Measurements from ENCODE around the gene EFHC1.
A peak's percentile ranks its signal among the peaks of the same experiment; 100 is the strongest.
"Not testable (repeated sequence)": the region's sequence is repeated elsewhere in the genome, so short reads cannot be mapped to it uniquely, and the experiment has no call there.

EFHC1 gene

GRCh38 chr6:52419809-52420667 is at the start of gene EFHC1:
Gene EFHC1, plus strand, starts transcription at chr6:52420342. Its CDS starts 69 bp downstream, at chr6:52420411.
- peak; percentile 99 to 100 (median 99) for DNase-seq

GRCh38 chr6:52371656-52372191 is 48.4 kb upstream of the EFHC1 start:
- no peak for DNase-seq

- DNase-seq: no peak
These were observed 46.9 kb upstream of the EFHC1 start for GRCh38 chr6:52373151-52373690.

- no peak for DNase-seq
These were observed 45.9 kb upstream of the EFHC1 start for GRCh38 chr6:52374247-52374646.

GRCh38 chr6:52375780-52376556 is 44.2 kb upstream of the EFHC1 start:
- no peak for DNase-seq

- no peak for DNase-seq
These were observed 43.4 kb upstream of the EFHC1 start for GRCh38 chr6:52376763-52377162.

GRCh38 chr6:52377538-52378221 is 42.5 kb upstream of the EFHC1 start:
- peak; percentile 39 to 67 (median 64) for DNase-seq

- no peak for DNase-seq
These were observed 38.9 kb upstream of the EFHC1 start for GRCh38 chr6:52381249-52381648.

- DNase-seq: no peak
These were observed 35.9 kb upstream of the EFHC1 start for GRCh38 chr6:52384145-52384766.

GRCh38 chr6:52385074-52385473 is 35.1 kb upstream of the EFHC1 start:
- peak in 1 of 3 donors; percentile 15 for DNase-seq

- not testable (repeated sequence) for DNase-seq
These were observed 32.0 kb upstream of the EFHC1 start for GRCh38 chr6:52388119-52388518.

GRCh38 chr6:52388790-52389189 is 31.4 kb upstream of the EFHC1 start:
- no peak for DNase-seq

- no peak for DNase-seq
These were observed 30.9 kb upstream of the EFHC1 start for GRCh38 chr6:52389264-52389625.

- no peak for DNase-seq
These were observed 30.3 kb upstream of the EFHC1 start for GRCh38 chr6:52389626-52390360.

GRCh38 chr6:52390361-52390727 is 29.8 kb upstream of the EFHC1 start:
- DNase-seq: peak in 2 of 3 donors; percentile 10 to 16

- DNase-seq: no peak
These were observed 28.5 kb upstream of the EFHC1 start for GRCh38 chr6:52391599-52391998.

- peak; percentile 18 to 38 (median 37) for DNase-seq
These were observed 27.2 kb upstream of the EFHC1 start for GRCh38 chr6:52392944-52393343.

- no peak for DNase-seq
These were observed 26.4 kb upstream of the EFHC1 start for GRCh38 chr6:52393780-52394179.

- no peak for DNase-seq
These were observed 25.9 kb upstream of the EFHC1 start for GRCh38 chr6:52394251-52394666.

GRCh38 chr6:52395969-52396368 is 24.2 kb upstream of the EFHC1 start:
- DNase-seq: no peak

- DNase-seq: peak; percentile 65 to 74 (median 71)
These were observed 20.4 kb upstream of the EFHC1 start for GRCh38 chr6:52399511-52400312.
